Urinary bladder (tissue), 4 donors: ENCODE results near the gene BTG1. TPM values are rescaled to one million over a fixed set of nuclear protein-coding genes. Genes with fewer than 3 reads are reported as not detected.

Experiments used
- DNase-seq: peaks from one replicate; pipeline ENCODE4 v3.0.0-alpha.2; 2015; ENCODE audit errors: extremely low spot score
- H3K27ac ChIP-seq: one replicate; pipeline ENCODE4 v1.5.1; 2013; ENCODE audit warnings: low read depth, mild to moderate bottlenecking, moderate library complexity
- H3K36me3 ChIP-seq: one replicate; pipeline ENCODE4 v1.6.1; 2013; ENCODE audit warnings: mild to moderate bottlenecking, moderate library complexity; ENCODE audit not compliant: insufficient read depth
- H3K4me1 ChIP-seq: one replicate; pipeline ENCODE4 v1.6.1; 2013; ENCODE audit warnings: mild to moderate bottlenecking, moderate library complexity; ENCODE audit not compliant: insufficient read depth
- H3K4me3 ChIP-seq: one replicate; pipeline ENCODE4 v1.5.1; 2013; ENCODE audit warnings: low read depth, low read length
- WGBS: extraction: QIAGEN DNeasy Blood & Tissue Kit; methylation state at CpG from one replicate; pipeline ENCODE4 v1.1.7; 2013; 5-methylcytosine and 5-hydroxymethylcytosine counted together
- polyA plus RNA-seq: library from polyadenylated mRNA; stranded (reverse); fragments of 200-250 nt; gene quantifications from one replicate; pipeline ENCODE4 v1.2.3, GENCODE V29; 2013
- total RNA-seq: library from RNA; depleted of rRNA; stranded (reverse); fragments of >200 nt; gene quantifications from one replicate; pipeline ENCODE4 v1.2.3, GENCODE V29; 2014
- donor health status: healthy with polysubstance abuse.
- donor health status: healthy.

The BTG1 gene
- total and polyA plus RNA-seq, 2 donors: 32.8 to 50.6 TPM

DNA sequence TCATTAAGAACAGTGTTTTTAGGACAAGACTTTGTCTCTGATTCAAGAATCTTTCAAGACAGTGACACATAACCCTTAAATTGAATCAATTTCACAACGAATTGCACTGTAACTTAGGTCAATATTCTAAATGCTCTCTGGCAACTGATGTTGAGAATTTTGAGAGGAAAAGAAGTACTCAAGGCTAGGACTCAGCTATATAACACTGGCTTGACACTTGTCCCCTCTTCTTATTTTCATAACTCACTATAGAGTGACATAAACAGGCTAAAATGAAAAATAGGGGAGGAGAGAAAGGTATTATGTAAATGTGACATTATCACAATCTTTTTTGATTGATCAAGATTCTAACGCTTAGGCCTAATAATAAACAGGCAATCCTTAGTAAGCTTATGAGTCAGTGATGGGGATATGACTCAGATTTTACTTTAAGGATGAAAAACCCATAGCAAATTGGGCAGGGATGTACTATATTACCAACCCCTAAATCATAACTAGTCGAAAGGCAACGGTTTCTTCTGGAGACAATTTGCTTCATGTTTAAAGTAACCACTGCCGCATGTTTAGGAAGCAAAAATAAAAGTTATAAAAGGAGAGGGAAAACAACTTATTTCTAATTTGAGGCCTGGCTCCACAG is 10.9 kb downstream of the BTG1 start:
- Histone ChIP-seq H3K4me3 (no peak overlapping the region), H3K27ac (no peak overlapping the region), H3K36me3 (no peaks in the 10 kb centered on the region), H3K4me1 (peaks cover 2% of the 10 kb centered on the region)
- 49% methylated on average over 5 of the region's 5 CpGs for WGBS
- no peak for DNase-seq

DNA sequence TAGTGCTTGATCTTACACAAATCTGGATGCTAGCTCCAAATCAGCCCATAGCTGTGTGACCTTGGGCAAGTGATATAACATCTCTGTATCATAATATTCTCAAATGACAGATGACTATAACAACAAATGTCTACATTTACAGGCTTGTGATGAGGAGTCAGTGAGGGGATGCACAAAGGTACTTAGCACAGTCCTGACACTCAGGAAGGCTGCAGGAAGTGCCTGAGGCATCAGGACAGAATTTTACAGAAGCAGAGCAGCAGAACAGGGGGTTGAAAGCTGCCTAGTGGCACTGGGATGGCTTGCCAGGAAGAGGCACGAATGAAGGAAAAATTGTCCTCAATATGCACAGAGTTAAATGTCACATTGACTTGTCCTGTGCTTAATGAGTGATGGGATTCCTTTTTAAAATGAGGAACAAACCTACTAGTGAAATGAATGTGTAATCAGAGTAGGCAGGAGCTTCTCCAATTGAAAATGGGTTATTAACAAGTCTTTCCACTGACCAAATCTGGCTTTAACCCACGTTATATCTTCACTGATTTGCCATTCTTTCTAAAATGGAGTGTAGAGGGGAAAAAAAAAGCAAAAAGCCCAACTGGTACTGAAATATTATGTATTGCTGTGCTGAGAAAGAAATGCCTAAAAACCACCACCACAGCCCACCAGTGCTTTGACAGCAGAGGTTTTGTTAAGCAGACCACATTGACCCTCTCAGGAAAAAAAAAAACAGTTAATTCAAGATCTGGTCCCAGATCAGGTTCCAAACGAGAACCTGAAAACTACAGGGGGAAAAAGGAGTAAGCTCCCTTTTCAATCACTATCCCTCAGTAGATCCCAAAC is 11.6 kb downstream of the BTG1 start:
- no peak overlapping the region for H3K4me3 ChIP-seq
- WGBS: 47% methylated on average over 3 of the region's 3 CpGs

GRCh38 chr12:92133171-92133570 is 12.5 kb downstream of the BTG1 start:
- no peak for DNase-seq
- peaks cover 2% of the 10 kb centered on the region for H3K4me1 ChIP-seq
- H3K36me3 ChIP-seq: no peaks in the 10 kb centered on the region
- H3K4me3 ChIP-seq: no peak overlapping the region
- WGBS: 15% methylated on average over 1 of the region's 1 CpG
- no peak overlapping the region for H3K27ac ChIP-seq

More for the DNA sequence above, 11.6 kb downstream of the BTG1 start:
- Histone ChIP-seq H3K4me1 (peaks cover 2% of the 10 kb centered on the region), H3K27ac (no peak overlapping the region), H3K36me3 (no peaks in the 10 kb centered on the region)
- no peak for DNase-seq

DNA sequence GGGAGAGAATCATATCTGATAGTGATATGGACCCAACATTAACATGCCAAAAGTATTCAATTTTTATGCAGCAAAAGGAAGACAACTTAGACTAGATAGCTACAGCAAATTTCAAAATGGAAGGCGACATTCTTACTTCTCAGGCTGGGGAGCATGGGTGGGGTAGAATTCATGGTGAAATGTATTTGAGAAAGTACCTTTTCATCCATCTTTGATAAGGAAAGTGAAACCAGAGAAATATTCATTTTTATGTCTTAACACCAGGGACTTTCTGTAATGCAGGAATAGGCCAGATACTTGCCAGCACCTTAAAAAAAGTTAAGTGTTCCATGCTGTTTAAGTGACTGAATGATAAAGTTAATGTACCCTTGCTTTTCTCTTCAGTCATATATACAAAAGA is 13.4 kb downstream of the BTG1 start:
- WGBS: 89% methylated on average over 1 of the region's 1 CpG
- no peak overlapping the region for H3K4me3 ChIP-seq
- no peak overlapping the region for H3K27ac ChIP-seq
- H3K4me1 ChIP-seq: no peaks in the 10 kb centered on the region
- no peak for DNase-seq
- no peaks in the 10 kb centered on the region for H3K36me3 ChIP-seq

DNA sequence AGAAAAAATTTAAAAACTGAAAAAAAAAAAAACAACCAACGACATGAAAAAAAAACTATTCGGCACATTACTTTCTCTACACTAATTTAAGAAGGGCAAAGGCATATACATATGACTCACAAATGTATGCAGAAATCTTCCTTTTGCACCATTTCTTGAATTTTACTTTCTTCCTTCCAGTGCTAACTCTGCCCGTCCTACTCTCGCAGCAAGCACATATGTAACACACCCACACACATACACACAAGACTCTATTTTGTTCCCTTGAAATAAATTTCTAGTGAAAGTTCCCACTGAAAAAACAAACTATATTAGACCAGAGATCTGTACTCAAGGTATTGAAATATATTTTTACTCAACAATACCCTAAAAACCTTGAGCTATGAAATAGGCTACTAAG is 14.6 kb downstream of the BTG1 start:
- DNase-seq: no peak
- Histone ChIP-seq H3K4me1 (no peaks in the 10 kb centered on the region), H3K27ac (no peak overlapping the region), H3K4me3 (no peak overlapping the region), H3K36me3 (no peaks in the 10 kb centered on the region)
- 67% methylated on average over 4 of the region's 4 CpGs for WGBS

DNA sequence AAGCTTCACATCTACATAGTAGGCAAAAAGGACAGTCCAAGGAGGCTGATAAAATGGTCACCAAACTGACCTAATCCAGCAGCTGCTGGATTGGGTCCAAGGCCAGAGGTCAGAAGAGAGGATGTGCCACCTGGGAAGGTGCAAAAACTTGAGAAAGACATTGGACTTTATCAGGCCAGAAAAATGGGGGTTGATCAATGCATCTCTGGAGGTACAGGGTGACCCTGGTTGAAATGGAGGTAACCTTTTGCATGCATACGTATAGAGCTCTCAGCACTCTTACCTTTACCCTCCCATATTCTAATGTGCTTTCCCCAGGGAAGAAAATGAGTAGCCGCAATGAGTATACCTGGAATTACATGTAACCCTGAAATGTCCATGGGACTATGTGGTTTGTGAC is 16.0 kb downstream of the BTG1 start:
- WGBS: 98% methylated on average over 2 of the region's 2 CpGs

GRCh38 chr12:92128612-92129011 is 17.0 kb downstream of the BTG1 start:
- WGBS: 94% methylated on average over 1 of the region's 1 CpG
- DNase-seq: no peak
- H3K36me3 ChIP-seq: no peaks in the 10 kb centered on the region
- no peak overlapping the region for H3K27ac ChIP-seq
- no peaks in the 10 kb centered on the region for H3K4me1 ChIP-seq
- H3K4me3 ChIP-seq: no peak overlapping the region

More for the DNA sequence above, 16.0 kb downstream of the BTG1 start:
- Histone ChIP-seq H3K4me3 (no peak overlapping the region), H3K36me3 (no peaks in the 10 kb centered on the region), H3K27ac (no peak overlapping the region), H3K4me1 (no peaks in the 10 kb centered on the region)
- DNase-seq: no peak

GRCh38 chr12:92124689-92125029 is 21.0 kb downstream of the BTG1 start:
- no peaks in the 10 kb centered on the region for H3K4me1 ChIP-seq
- WGBS: 83% methylated on average over 6 of the region's 6 CpGs

DNA sequence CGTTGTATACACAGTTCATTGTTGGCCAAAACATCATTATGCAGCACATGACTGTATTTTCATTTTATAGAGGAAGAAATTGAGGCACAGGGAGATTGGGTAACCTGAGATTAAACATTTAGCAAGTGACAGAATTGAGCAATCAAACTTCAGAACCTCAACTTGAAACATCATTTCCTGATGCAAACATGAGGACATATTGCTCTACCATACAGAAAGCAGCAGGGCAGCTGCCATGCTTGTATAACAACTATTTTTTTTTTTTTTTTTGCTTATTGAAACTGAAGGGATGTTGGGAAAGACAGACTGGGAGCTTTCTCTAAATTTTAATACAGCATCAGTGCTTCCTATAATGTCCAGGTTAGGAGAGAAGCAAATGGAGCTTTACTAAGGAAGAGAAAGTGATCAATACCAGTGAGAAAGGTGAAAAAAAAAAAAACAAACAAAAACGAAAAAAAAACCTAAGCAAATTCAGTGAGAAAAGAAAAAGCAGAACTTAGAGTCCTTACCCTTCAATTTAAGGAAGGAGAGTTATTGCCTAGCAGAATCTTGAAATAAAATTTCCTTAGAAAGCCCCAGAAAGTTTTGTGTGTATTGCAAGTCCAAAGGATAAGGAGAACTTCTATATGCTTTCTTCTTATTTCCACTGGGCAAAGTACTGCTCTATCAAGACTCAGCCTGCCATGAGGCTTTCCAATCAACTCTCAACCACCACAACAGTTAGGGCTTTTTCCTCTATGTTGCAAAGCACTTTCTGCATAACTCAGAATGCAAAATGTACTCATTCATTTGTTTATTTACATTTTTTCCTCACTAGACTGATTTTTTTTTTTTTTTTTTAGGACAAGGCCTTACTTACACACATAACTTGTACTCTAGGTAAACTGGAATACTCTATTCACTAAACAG is 21.6 kb downstream of the BTG1 start:
- 84% methylated on average over 2 of the region's 2 CpGs for WGBS
- H3K4me3 ChIP-seq: no peak overlapping the region
- H3K27ac ChIP-seq: no peak overlapping the region
- H3K36me3 ChIP-seq: no peaks in the 10 kb centered on the region
- DNase-seq: no peak
- no peaks in the 10 kb centered on the region for H3K4me1 ChIP-seq

More at GRCh38 chr12:92124689-92125029, 21.0 kb downstream of the BTG1 start:
- H3K27ac ChIP-seq: no peak overlapping the region
- no peak for DNase-seq
- no peak overlapping the region for H3K4me3 ChIP-seq
- no peaks in the 10 kb centered on the region for H3K36me3 ChIP-seq

DNA sequence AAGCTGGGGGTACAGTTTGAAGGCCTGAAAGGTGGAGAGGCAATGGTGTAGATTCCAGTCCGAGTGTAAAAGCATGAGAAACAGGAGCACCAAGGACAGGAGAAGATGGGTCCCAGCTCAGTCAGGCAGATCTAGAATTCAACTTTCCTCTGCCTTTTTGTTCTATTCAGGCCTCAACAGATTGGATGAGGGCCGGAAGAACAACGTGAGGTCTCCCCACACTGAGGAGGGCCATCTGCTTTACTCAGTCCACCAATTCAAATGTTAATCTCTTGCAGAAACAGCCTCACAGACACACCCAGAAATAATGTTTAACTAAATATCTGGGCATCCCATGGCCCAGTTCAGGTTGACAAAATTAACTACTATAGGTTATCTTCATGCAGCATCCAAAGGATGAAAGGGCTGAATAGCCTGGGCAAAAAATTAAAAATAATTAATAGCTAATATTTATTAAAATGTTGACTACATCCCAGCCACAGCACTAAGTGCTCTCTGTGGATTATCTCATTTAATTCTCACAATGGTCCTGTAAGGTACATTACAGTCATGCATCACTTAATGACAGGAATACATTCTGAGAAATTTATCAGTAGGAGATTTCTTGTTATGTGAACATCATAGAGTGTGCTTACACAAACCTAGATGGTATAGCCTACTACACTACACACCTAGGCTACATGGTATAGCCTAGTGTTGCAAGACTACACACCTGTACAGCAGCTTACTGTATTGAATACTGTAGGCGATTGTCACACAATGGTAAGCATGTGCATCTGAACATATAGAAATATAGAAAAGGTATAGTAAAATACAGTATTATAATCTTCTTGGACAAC is 22.5 kb downstream of the BTG1 start:
- Histone ChIP-seq H3K27ac (no peak overlapping the region), H3K36me3 (no peaks in the 10 kb centered on the region), H3K4me1 (no peaks in the 10 kb centered on the region), H3K4me3 (no peak overlapping the region)
- no peak for DNase-seq
- WGBS: 85% methylated on average over 4 of the region's 4 CpGs

DNA sequence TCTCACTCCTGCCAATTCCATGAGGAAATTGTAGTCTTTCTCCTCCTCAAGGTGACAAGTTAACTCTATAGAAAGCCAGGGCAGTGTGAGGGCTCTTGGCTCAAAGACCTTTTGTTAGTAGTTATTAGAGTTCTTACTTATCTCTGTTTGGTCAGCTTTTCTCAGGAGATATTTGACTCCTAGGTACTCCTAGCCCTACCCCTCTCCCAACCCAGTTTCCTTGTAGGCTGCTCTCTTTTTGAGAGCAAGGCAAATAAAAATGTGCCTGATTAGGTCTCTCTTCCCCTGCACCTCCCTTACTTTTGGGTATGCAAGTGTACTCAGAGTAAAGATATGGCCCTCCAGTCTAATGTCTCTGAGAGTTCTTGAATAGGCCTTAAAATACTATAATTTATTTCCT is 23.8 kb downstream of the BTG1 start:
- DNase-seq: no peak
- Histone ChIP-seq H3K27ac (no peak overlapping the region), H3K36me3 (no peaks in the 10 kb centered on the region), H3K4me3 (no peak overlapping the region), H3K4me1 (no peaks in the 10 kb centered on the region)

DNA sequence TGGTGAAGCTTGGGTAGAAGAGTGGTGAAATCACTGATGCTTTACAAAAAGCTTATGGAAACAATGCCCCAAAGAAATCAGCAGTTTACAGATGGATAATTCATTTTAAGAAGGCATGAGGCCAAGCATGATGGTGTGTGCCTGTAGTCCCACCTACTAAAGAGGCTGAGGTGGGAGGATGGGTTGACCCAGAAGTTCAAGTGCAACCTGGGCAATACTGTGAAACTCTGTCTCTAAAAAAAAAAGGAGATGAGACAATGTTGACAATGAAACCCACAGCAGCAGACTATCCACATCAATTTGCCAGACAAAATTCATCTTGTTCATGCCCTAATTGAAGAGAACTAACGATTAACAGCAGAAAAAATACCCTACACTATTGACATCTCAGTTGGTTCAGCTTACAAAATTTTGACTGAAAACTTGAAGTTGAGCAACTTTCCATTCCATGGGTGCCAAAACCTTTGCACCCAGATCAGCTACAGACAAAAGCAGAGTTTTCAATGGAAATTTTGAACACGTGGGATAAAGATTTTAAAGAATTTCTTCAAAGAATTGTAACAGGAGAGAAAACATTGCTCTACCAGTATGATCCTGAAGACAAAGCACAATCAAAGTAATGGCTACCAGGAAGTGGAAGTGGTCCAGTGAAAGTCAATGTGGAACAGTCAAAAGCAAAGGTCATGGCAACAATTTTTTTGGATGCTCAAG is 26.7 kb downstream of the BTG1 start:
- H3K36me3 ChIP-seq: no peaks in the 10 kb centered on the region
- H3K4me3 ChIP-seq: no peak overlapping the region
- H3K4me1 ChIP-seq: no peaks in the 10 kb centered on the region
- DNase-seq: no peak
- 97% methylated on average over 2 of the region's 2 CpGs for WGBS
- H3K27ac ChIP-seq: no peak overlapping the region
